Esophagus (tissue), 2 donors: ENCODE data around the gene COL11A2. TPM values are rescaled to one million over a fixed set of nuclear protein-coding genes. Genes with fewer than 3 reads are reported as not detected.

ENCODE experiments used
- H3K27ac ChIP-seq, 2 donors: one replicate each; pipeline ENCODE4 v1.5.1; 2013; ENCODE audit warnings: low read depth in 2 of 2, mild to moderate bottlenecking in 2 of 2, inconsistent platforms in 1 of 2, low read length in 1 of 2, moderate library complexity in 1 of 2
- H3K27me3 ChIP-seq, 2 donors: one replicate each; pipeline ENCODE4 v1.6.1; 2013; ENCODE audit warnings: low read length in 2 of 2, control low read depth in 1 of 2, mild to moderate bottlenecking in 1 of 2; ENCODE audit not compliant: insufficient read depth in 2 of 2, control insufficient read depth in 1 of 2
- H3K36me3 ChIP-seq, 2 donors: one replicate each; pipeline ENCODE4 v1.6.1; 2013; ENCODE audit warnings: low read length in 1 of 2; ENCODE audit not compliant: control insufficient read depth in 2 of 2, insufficient read depth in 2 of 2
- H3K4me1 ChIP-seq, 2 donors: one replicate each; pipeline ENCODE4 v1.6.1; 2013; ENCODE audit warnings: low read length in 1 of 2; ENCODE audit not compliant: control insufficient read depth in 2 of 2, insufficient read depth in 2 of 2
- H3K4me3 ChIP-seq, 2 donors: one replicate each; pipeline ENCODE4 v1.5.1; 2013; ENCODE audit warnings: low read length in 2 of 2, mild to moderate bottlenecking in 2 of 2, low read depth in 1 of 2, moderate library complexity in 1 of 2
- H3K9me3 ChIP-seq, 2 donors: one replicate each; pipeline ENCODE4 v1.6.1; 2013; ENCODE audit warnings: mild to moderate bottlenecking in 2 of 2, low read depth in 1 of 2, low read length in 1 of 2, moderate library complexity in 1 of 2; ENCODE audit not compliant: control insufficient read depth in 2 of 2, insufficient read depth in 1 of 2
- WGBS, 2 donors: extraction: QIAGEN DNeasy Blood & Tissue Kit; methylation state at CpG; one replicate each; pipeline ENCODE4 v1.1.7; 2013; 5-methylcytosine and 5-hydroxymethylcytosine counted together
- polyA plus RNA-seq, 2 donors: library from polyadenylated mRNA; stranded (reverse); fragments of 200-250 nt; gene quantifications; one replicate each; pipeline ENCODE4 v1.2.3, GENCODE V29; 2013
- donor health status: healthy with polysubstance abuse.
- donor health status: Bipolar disorder and iron deficiency.

COL11A2 gene
- polyA plus RNA-seq, 2 donors: 0.38 to 1.3 TPM

DNA sequence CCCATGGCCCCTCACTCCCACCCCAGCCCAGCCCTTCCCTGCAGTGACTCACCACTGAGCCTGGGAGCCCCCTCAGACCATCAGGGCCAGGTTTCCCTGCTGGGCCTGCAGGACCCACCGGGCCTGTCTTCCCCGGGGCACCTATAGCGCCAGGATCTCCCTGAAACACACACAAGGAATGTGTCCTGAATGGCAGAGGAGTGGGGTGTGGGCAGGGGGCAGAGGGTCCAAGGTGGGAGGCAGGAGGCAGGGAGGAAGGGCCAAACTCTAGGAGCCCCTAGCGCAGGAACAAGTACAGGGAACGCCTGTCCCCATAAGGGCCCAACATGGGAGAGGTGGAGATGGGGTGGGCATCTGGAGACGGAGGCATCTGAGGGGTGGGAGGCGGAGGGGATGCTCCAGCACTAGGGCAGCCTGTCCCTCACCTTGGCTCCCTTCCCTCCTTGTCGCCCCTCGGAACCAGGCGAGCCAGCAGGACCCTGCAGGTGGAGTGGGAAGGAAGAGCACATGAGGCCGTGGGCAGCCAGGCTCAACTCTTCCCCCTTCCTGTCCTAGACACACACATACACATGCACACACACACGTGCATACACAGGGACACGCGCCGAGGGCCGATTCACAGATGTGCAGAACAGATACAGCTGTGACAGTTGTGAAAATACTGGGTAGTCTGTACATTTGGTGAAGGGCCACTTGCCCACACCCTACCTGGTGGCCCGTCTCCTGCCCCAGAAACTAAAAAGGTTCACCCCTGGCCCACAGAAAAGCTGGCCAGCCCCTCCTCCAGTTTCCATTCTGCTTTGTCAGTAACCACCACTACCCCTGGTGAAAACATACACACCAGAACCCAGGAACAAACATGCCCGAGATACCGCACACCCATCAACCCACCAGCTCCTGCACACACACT is 24.6 kb downstream of the COL11A2 start:
- Histone ChIP-seq H3K36me3 (no peaks in the 10 kb centered on the region), H3K27ac (no peak overlapping the region), H3K4me3 (no peak overlapping the region), H3K9me3 (no peaks in the 10 kb centered on the region), H3K4me1 (peaks cover 0 to 4% of the 10 kb centered on the region in 2 donors), H3K27me3 (no peaks in the 10 kb centered on the region)
- 85 to 86% methylated on average over 19 of the region's 19 CpGs for WGBS, 2 donors

DNA sequence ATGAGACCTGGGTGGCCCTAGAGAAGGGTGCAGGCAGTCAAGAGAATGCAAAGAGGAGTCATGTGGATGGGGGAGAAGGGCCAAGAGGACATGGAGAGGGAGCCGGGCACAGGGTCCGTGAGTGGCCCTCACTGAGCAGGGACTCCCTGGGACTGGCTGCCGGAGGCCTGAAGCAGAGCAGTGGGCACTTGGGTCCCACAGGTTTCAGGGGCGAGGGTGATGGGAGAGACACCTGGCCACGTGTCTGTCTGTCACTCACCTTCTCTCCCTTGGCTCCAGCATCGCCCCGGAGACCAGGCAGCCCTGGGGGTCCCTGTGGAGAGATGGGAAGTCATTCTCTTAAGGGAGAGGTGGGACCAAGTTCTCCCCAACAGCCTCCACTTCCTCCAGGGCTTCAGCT is 25.5 kb downstream of the COL11A2 start:
- WGBS, 2 donors: 86 to 89% methylated on average over 7 of the region's 7 CpGs
- no peaks in the 10 kb centered on the region for H3K9me3 ChIP-seq
- H3K36me3 ChIP-seq: no peaks in the 10 kb centered on the region
- H3K27me3 ChIP-seq: no peaks in the 10 kb centered on the region
- H3K4me1 ChIP-seq: peaks cover 4% of the 10 kb centered on the region in 2 donors
- no peak overlapping the region for H3K27ac ChIP-seq
- no peak overlapping the region for H3K4me3 ChIP-seq

DNA sequence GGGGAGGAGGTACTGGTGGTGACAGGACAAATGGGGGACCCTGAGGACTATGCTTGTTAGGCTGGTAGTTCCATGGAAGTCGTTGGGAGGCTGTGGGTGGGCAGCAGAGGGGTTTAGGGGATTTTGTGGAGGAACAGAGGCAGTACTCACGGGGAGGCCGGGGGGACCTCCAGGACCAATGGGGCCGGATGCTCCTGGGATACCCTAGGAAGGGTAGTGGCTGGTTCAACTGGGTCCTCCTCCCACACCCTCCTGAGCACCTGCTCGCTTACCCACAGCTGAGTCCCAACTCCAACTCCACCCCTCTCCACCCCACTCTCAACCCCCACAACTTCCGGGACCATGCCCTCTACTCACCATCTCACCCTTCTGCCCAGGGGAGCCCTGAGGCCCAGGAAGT is 25.9 kb downstream of the COL11A2 start:
- Histone ChIP-seq H3K36me3 (no peaks in the 10 kb centered on the region), H3K27me3 (no peaks in the 10 kb centered on the region), H3K9me3 (no peaks in the 10 kb centered on the region), H3K4me1 (peaks cover 4 to 6% of the 10 kb centered on the region in 2 donors), H3K27ac (no peak overlapping the region), H3K4me3 (no peak overlapping the region)
- 78 to 86% methylated on average over 6 of the region's 6 CpGs for WGBS, 2 donors

DNA sequence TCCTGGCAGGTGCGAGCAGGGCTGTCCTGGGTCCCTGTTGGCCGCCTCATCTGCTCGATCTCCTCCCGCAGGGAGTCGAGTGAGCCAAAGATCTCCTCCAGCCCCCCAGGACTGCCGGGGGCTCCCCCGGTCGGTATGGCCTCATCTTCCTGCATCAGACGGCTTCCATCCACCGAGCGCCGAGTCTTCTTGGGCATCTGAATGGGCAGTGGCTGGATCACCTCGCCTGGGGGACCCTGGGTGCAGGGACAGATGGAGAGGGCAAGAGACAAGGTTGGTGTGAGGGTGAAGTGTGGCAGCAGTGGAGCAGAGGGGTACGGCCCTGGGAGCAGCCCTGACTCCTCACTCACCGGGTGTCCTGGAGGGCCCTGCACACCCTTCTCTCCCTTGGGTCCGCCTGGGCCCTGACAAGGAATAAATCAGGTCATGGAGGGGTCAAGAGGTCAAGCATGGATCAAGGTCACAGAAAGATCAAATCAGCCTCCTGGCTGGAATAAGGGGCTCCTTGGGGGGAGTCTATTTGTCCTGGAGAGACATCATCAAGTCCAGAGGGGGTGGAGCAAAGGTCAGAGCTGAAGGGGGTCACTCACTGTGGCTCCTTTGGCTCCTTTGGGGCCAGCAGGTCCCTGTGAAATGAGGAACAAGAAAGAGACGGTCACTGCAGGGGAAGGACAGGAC is 26.5 kb downstream of the COL11A2 start:
- Histone ChIP-seq H3K4me1 (peaks cover 2 to 6% of the 10 kb centered on the region in 2 donors), H3K36me3 (no peaks in the 10 kb centered on the region), H3K4me3 (no peak overlapping the region), H3K27me3 (no peaks in the 10 kb centered on the region), H3K27ac (no peak overlapping the region), H3K9me3 (no peaks in the 10 kb centered on the region)
- WGBS, 2 donors: 85 to 86% methylated on average over 17 of the region's 17 CpGs

DNA sequence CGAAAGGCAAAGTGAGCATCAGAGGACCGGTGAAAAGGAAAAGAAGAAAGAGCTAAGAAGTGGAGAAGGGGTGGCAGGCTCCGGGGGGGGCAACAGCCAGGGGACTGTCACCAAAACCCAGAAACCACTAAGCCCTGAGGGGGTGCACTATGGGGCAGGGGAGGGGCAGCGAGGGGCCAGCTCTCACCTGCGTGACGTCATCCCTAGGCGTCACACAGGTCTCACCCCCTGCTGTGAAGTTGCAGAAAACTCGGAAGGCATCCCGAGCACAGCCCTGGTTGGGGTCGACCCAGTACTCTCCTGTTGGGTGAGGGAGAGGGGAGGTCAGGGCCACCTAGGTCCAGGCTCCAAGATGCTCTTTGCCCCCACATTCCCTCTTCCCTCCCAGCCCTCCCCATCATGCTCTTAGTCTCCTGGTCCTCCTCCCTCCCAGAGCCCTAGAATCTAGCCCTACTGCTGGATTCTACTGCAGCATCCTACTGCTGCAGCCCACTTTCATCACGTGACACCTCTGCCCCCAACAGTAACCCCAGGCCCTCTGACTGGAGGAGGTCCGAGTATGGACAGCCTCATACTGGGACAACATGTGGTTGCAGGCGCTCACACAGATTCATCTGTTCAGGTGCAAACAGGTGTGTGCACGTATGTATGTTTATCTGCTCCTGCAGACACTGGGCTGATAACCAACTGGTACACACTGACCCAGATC is 27.4 kb downstream of the COL11A2 start:
- no peaks in the 10 kb centered on the region for H3K27me3 ChIP-seq
- H3K4me1 ChIP-seq: peaks cover 2 to 6% of the 10 kb centered on the region in 2 donors
- H3K36me3 ChIP-seq: no peaks in the 10 kb centered on the region
- 62% methylated on average over 13 to 14 of the region's 14 CpGs for WGBS, 2 donors
- H3K4me3 ChIP-seq: no peak overlapping the region
- H3K9me3 ChIP-seq: no peaks in the 10 kb centered on the region
- no peak overlapping the region for H3K27ac ChIP-seq

DNA sequence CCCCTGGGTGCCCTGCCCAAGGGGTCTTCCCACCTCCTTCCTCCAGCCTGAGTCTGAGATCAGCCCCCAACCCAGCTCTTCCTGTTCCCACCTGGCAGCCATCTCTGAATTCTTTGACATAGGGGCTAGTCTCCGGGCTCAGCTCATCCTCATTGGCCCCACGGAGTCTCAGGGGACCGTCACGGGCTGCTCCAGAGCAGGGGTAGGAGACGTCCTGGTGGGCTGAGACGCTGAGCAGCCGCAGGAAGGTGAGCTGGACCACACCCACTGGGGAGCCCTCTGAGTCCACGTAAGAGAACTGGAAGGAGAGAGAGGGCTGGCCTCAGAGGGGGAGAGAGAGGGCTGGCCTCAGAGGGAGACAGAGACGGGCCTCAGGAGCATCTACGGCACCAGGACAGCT is 28.1 kb downstream of the COL11A2 start:
- Histone ChIP-seq H3K27me3 (no peaks in the 10 kb centered on the region), H3K36me3 (no peaks in the 10 kb centered on the region), H3K4me1 (peaks cover 2 to 6% of the 10 kb centered on the region in 2 donors), H3K27ac (no peak overlapping the region), H3K4me3 (no peak overlapping the region), H3K9me3 (no peaks in the 10 kb centered on the region)
- WGBS, 2 donors: 59 to 62% methylated on average over 10 of the region's 10 CpGs

DNA sequence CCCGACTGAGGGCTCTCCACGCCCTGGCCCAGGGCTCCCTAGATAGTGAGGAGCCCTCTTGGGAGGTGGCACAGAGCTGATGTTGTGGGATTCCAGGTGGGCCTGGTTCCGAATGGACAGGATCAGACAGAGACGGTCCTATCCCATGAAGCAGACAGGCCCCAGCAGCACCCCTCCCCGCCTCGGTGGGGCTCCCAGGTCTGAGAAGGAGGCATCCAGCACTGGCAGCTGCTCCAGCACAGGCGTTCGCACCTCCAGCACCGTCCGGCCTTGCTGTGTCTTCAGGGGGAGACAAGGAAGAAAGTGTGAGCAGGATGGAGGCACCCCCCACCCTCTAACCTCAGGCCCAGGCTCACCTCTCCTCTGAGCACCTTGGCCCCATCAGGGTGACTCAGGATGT is 28.7 kb downstream of the COL11A2 start:
- H3K27me3 ChIP-seq: no peaks in the 10 kb centered on the region
- H3K4me1 ChIP-seq: peaks cover 2 to 6% of the 10 kb centered on the region in 2 donors
- no peaks in the 10 kb centered on the region for H3K9me3 ChIP-seq
- WGBS, 2 donors: 57 to 58% methylated on average over 10 of the region's 10 CpGs
- no peak overlapping the region for H3K27ac ChIP-seq
- H3K36me3 ChIP-seq: no peaks in the 10 kb centered on the region
- no peak overlapping the region for H3K4me3 ChIP-seq

DNA sequence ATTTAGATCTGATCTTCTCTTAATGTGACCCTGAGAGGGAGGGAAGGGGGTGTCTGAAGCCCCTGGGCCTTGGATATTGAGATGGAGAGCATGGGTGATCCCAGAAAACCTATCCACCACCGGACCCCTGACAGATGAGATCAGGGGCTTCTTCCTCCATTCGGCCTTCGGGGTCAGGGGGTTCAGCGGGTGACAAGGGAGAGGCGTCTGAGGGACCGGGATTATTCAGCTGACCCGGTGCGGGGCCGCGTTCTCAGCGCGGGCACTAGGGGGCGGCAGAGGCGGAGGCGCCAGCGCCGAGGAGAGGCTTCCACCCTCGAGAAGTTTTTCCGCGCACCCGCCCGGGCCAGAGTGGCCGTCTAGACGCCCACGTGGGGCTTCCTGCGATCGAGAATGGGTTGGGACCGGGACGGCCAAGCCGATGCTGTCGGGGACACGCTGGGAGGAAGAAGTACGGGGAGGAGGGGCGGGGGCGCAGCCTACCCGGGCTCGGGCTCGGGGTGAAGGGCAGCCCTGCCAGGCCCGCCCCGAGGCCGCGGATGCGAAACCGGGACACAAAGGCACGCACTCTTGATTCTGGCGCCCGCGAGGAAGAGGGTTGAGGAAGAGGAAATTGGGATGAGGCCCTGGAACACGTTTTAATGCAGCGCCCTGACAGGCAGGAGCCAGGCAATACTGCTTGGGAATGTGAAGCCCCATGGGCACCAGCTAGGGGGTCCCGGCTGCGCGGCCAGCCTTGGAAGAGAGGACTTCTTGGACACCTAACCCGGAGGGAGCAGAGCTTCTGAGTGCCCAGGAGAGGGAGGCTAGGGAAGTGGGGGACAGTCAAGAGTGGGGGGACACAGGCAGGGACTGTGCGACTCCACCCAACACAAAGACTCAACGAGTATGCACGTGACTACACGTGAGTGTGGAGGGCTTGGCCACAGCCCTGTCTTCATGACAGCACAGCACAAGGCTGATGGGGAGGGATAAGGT is 30.6 kb downstream of the COL11A2 start:
- peaks cover 2 to 6% of the 10 kb centered on the region in 2 donors for H3K4me1 ChIP-seq
- WGBS, 2 donors: 5 to 8% methylated on average over 53 to 58 of the region's 58 CpGs
- H3K9me3 ChIP-seq: no peaks in the 10 kb centered on the region
- H3K4me3 ChIP-seq: peak overlapping the region; percentile 56 to 59
- peak overlapping the region; percentile 20 to 78 for H3K27ac ChIP-seq
- H3K27me3 ChIP-seq: no peaks in the 10 kb centered on the region
- no peaks in the 10 kb centered on the region for H3K36me3 ChIP-seq
